Neural cell (in vitro differentiated cells): Measurements from ENCODE around the gene ALG13. TPM values are rescaled to one million over a fixed set of nuclear protein-coding genes. Genes with fewer than 3 reads are reported as not detected.

Experiments used
- H2AFZ ChIP-seq: fragments of 200-600, 300-800 bp; sonication (generic), shearing (Covaris generic); 2 replicates; pipeline ENCODE4 v1.6.0; 2014; ENCODE audit warnings: low read depth, mild to moderate bottlenecking, antibody characterized with exemption, low read length, moderate library complexity
- H3F3A ChIP-seq: fragments of 200-600 bp; shearing (Covaris generic); 2 replicates; pipeline ENCODE4 v1.6.1; 2016; ENCODE audit warnings: mild to moderate bottlenecking, moderate library complexity, mixed read lengths, antibody characterized with exemption, low read length; ENCODE audit not compliant: insufficient read depth, poor library complexity, severe bottlenecking
- H3K27ac ChIP-seq: fragments of 200-600, 300-800 bp; sonication (generic), shearing (Covaris generic); 2 replicates; pipeline ENCODE4 v1.5.1; 2014; ENCODE audit warnings: mild to moderate bottlenecking, low read length, moderate library complexity
- H3K27me3 ChIP-seq: fragments of 300-800, 200-600 bp; sonication (generic), shearing (Covaris generic); 2 replicates; pipeline ENCODE4 v1.6.0; 2014; ENCODE audit warnings: mild to moderate bottlenecking, low read depth, low read length, moderate library complexity; ENCODE audit not compliant: insufficient read depth
- H3K36me3 ChIP-seq: fragments of 300-800, 200-600 bp; sonication (generic), shearing (Covaris generic); 2 replicates; pipeline ENCODE4 v1.5.1; 2014; ENCODE audit warnings: mild to moderate bottlenecking, antibody characterized with exemption, low read length, moderate library complexity; ENCODE audit not compliant: insufficient read depth
- H3K4me2 ChIP-seq: fragments of 300-800, 200-600 bp; sonication (generic), shearing (Covaris generic); 2 replicates; pipeline ENCODE4 v1.6.0; 2014; ENCODE audit warnings: mild to moderate bottlenecking, low read length
- H3K4me3 ChIP-seq: fragments of 300-800, 200-600 bp; sonication (generic), shearing (Covaris generic); 2 replicates; pipeline ENCODE4 v1.5.1; 2014; ENCODE audit warnings: mild to moderate bottlenecking, low read length, moderate library complexity
- H3K79me2 ChIP-seq: fragments of 200-600 bp; shearing (Covaris generic); replicated peaks from 2 replicates; pipeline ENCODE4 v1.6.0; 2014; ENCODE audit warnings: mild to moderate bottlenecking, low read length, moderate library complexity; ENCODE audit not compliant: insufficient read depth
- H3K9ac ChIP-seq: fragments of 300-800, 200-600 bp; sonication (generic), shearing (Covaris generic); 2 replicates; pipeline ENCODE4 v1.6.1; 2016; ENCODE audit warnings: mild to moderate bottlenecking, low read length, mixed read lengths
- H3K9me2 ChIP-seq: fragments of 200-600 bp; shearing (Covaris generic); 2 replicates; pipeline ENCODE4 v1.6.1; 2016; ENCODE audit warnings: mild to moderate bottlenecking, low read length, mixed read lengths; ENCODE audit not compliant: insufficient read depth
- H3K9me3 ChIP-seq: fragments of 200-600, 300-800 bp; sonication (generic), shearing (Covaris generic); 2 replicates; pipeline ENCODE4 v1.6.1; 2016; ENCODE audit warnings: mild to moderate bottlenecking, mixed run types, low read length, moderate library complexity, mixed read lengths
- H4K20me1 ChIP-seq: fragments of 200-600 bp; shearing (Covaris generic); 2 replicates; pipeline ENCODE4 v1.6.1; 2016; ENCODE audit warnings: mild to moderate bottlenecking, mixed run types; ENCODE audit not compliant: insufficient read depth
- EP300 ChIP-seq: fragments of 450-650 bp; conservative IDR thresholded peaks from 2 replicates; pipeline ENCODE4 v1.6.1; 2014; ENCODE audit warnings: antibody characterized with exemption, mild to moderate bottlenecking, moderate library complexity; ENCODE audit not compliant: poor library complexity, severe bottlenecking
- EZH2 ChIP-seq: fragments of 200-600, 300-800 bp; shearing (Covaris generic), sonication (generic); IDR thresholded peaks from 2 replicates; pipeline ENCODE4 v1.6.1; 2014; ENCODE audit warnings: antibody characterized with exemption, low read length, borderline replicate concordance, mild to moderate bottlenecking; ENCODE audit not compliant: insufficient read depth, poor library complexity, severe bottlenecking
- MXI1 ChIP-seq: fragments of 450-650 bp; conservative IDR thresholded peaks from 2 replicates; pipeline ENCODE4 v1.6.1; 2014; ENCODE audit warnings: antibody characterized with exemption, mild to moderate bottlenecking; ENCODE audit not compliant: poor library complexity, severe bottlenecking
- POLR2AphosphoS5 ChIP-seq: IDR thresholded peaks from 2 replicates; pipeline ENCODE4 v1.6.1; 2012
- RAD21 ChIP-seq: fragments of 450-650 bp; conservative IDR thresholded peaks from 2 replicates; pipeline ENCODE4 v1.6.1; 2014; ENCODE audit warnings: antibody characterized with exemption, mild to moderate bottlenecking, moderate library complexity
- SMC3 ChIP-seq: fragments of 450-650 bp; conservative IDR thresholded peaks from 2 replicates; pipeline ENCODE4 v1.6.1; 2014; ENCODE audit warnings: antibody characterized with exemption, mild to moderate bottlenecking, moderate library complexity; ENCODE audit not compliant: poor library complexity
- TAF1 ChIP-seq: IDR thresholded peaks from 2 replicates; pipeline ENCODE4 v1.6.1; 2012; ENCODE audit warnings: low read depth
- polyA plus RNA-seq: library from polyadenylated mRNA; depleted of rRNA; stranded (reverse); fragments of >200 nt; gene quantifications from 2 replicates; pipeline ENCODE4 v1.2.3, GENCODE V29; 2014
- TF ChIP-seq, protein P1 (sequence below): fragments of 450-650 bp; IDR thresholded peaks from 2 replicates; pipeline ENCODE4 v1.5.1; 2014; ENCODE audit warnings: antibody characterized with exemption, mild to moderate bottlenecking, moderate library complexity; ENCODE audit not compliant: poor library complexity, severe bottlenecking
- TF ChIP-seq, protein P2 (sequence below): IDR thresholded peaks from 2 replicates; pipeline ENCODE4 v1.6.1; 2012; ENCODE audit warnings: borderline replicate concordance

ALG13 gene
- polyA plus RNA-seq, 1 donor from 2014 or later: 57.9 TPM

DNA sequence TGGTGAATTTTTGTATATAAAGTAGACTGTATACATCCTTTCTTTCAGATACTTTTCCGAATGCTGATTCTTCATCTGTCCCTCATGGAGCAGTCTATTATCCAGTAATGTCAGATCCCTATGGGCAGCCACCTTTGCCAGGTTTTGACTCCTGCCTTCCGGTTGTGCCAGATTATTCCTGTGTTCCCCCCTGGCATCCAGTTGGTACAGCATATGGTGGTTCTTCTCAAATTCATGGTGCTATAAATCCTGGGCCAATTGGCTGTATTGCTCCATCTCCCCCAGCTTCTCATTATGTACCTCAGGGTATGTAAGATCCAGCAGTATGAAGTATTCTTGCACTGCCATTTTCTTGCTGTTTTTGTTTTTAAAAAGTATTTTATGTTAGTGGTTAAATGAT is 78.7 kb downstream of the ALG13 start:
- Histone ChIP-seq H3K79me2 (no peaks in the 10 kb centered on the region), H3K9ac (no peak overlapping the region), H3K27ac (no peak overlapping the region), H3K4me2 (no peak overlapping the region), H3K9me3 (no peaks in the 10 kb centered on the region), H3K9me2 (no peaks in the 10 kb centered on the region), H2AFZ (no peak overlapping the region), H3K36me3 (no peaks in the 10 kb centered on the region), H4K20me1 (no peaks in the 10 kb centered on the region), H3K27me3 (no peaks in the 10 kb centered on the region), H3F3A (no peaks in the 10 kb centered on the region), H3K4me3 (no peak overlapping the region)
- TF ChIP-seq EP300: no peak
- TF ChIP-seq EZH2: no peak
- no peak for TF ChIP-seq MXI1
- TF ChIP-seq SMC3: no peak
- TF ChIP-seq, protein P1, sequence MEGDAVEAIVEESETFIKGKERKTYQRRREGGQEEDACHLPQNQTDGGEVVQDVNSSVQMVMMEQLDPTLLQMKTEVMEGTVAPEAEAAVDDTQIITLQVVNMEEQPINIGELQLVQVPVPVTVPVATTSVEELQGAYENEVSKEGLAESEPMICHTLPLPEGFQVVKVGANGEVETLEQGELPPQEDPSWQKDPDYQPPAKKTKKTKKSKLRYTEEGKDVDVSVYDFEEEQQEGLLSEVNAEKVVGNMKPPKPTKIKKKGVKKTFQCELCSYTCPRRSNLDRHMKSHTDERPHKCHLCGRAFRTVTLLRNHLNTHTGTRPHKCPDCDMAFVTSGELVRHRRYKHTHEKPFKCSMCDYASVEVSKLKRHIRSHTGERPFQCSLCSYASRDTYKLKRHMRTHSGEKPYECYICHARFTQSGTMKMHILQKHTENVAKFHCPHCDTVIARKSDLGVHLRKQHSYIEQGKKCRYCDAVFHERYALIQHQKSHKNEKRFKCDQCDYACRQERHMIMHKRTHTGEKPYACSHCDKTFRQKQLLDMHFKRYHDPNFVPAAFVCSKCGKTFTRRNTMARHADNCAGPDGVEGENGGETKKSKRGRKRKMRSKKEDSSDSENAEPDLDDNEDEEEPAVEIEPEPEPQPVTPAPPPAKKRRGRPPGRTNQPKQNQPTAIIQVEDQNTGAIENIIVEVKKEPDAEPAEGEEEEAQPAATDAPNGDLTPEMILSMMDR: no peak
- no peak for TF ChIP-seq RAD21
- no peak for TF ChIP-seq TAF1
- TF ChIP-seq POLR2AphosphoS5: no peak
- TF ChIP-seq, protein P2, sequence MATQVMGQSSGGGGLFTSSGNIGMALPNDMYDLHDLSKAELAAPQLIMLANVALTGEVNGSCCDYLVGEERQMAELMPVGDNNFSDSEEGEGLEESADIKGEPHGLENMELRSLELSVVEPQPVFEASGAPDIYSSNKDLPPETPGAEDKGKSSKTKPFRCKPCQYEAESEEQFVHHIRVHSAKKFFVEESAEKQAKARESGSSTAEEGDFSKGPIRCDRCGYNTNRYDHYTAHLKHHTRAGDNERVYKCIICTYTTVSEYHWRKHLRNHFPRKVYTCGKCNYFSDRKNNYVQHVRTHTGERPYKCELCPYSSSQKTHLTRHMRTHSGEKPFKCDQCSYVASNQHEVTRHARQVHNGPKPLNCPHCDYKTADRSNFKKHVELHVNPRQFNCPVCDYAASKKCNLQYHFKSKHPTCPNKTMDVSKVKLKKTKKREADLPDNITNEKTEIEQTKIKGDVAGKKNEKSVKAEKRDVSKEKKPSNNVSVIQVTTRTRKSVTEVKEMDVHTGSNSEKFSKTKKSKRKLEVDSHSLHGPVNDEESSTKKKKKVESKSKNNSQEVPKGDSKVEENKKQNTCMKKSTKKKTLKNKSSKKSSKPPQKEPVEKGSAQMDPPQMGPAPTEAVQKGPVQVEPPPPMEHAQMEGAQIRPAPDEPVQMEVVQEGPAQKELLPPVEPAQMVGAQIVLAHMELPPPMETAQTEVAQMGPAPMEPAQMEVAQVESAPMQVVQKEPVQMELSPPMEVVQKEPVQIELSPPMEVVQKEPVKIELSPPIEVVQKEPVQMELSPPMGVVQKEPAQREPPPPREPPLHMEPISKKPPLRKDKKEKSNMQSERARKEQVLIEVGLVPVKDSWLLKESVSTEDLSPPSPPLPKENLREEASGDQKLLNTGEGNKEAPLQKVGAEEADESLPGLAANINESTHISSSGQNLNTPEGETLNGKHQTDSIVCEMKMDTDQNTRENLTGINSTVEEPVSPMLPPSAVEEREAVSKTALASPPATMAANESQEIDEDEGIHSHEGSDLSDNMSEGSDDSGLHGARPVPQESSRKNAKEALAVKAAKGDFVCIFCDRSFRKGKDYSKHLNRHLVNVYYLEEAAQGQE: no peak

DNA sequence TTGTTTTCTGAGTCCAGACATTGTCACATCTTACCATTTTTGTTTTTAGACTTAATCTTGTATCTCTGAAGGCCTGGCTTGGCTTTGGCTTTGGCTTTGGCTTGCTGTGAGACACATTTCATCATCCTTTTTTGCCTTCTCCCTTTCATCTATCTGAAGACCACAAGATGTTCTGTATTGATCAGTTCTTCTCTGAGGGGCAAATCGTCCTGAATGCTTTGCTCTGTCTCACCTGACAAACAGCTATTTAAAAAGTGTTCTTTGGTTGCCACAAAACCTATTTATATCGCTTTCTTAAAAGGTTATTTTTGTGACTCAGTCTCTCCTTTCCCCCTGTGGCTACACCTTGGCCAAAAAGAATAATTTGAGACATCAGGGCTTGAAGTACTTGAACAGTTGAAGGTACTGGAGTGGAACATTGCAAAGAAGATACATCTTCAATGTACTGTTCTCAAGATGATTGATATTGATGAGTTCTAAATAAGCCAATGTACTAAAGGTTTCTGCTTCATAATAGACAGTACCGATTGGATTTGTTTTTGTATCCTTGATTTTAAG is 80.7 kb downstream of the ALG13 start:
- Histone ChIP-seq H4K20me1 (no peaks in the 10 kb centered on the region), H3F3A (no peaks in the 10 kb centered on the region), H3K27me3 (no peaks in the 10 kb centered on the region), H3K79me2 (no peaks in the 10 kb centered on the region), H3K27ac (no peak overlapping the region), H3K9me2 (no peaks in the 10 kb centered on the region), H3K9ac (no peak overlapping the region), H3K9me3 (no peaks in the 10 kb centered on the region), H2AFZ (no peak overlapping the region), H3K4me2 (no peak overlapping the region), H3K4me3 (no peak overlapping the region), H3K36me3 (no peaks in the 10 kb centered on the region)
- TF ChIP-seq, protein P1: no peak
- TF ChIP-seq POLR2AphosphoS5 (no peak), SMC3 (no peak), RAD21 (no peak), MXI1 (no peak), TAF1 (no peak), EP300 (no peak), EZH2 (no peak)
- TF ChIP-seq, protein P2: no peak
